IMR-90 (cell line): ENCODE results near the gene ACE2. TPM values are rescaled to one million over a fixed set of nuclear protein-coding genes. Genes with fewer than 3 reads are reported as not detected.

ENCODE experiments used
- ATAC-seq: fragments of 200-7000 bp; cut with Tn5 transposase; 2 replicates; pipeline ENCODE4 v1.9.1; 2020; ENCODE audit warnings: low read depth, mild to moderate bottlenecking, moderate library complexity
- BruUV-seq: library from RNA; stranded (reverse); fragments of 400-500 nt; replicated peaks from 2 replicates; lab custom pipeline; 2021; lab: Mats Ljungman, UMichigan
- CTCF ChIA-PET: fragments of 300-600 bp; formaldehyde crosslinking; extraction: SDS; loops from one replicate; lab custom pipeline; 2021; ENCODE audit warnings: antibody characterized with exemption; lab: Yijun Ruan, JAX
- POLR2A ChIA-PET: fragments of 300-600 bp; sonication (Branson Sonifier 250); formaldehyde crosslinking; loops from one replicate; lab custom pipeline; 2022; ENCODE audit warnings: antibody characterized with exemption; ENCODE audit not compliant: unreplicated experiment; lab: Charles Lee
- DNase-seq: peaks from one replicate; pipeline ENCODE4 v3.0.0; 2013
- H2AFZ ChIP-seq: replicated peaks from 2 replicates; pipeline ENCODE3; 2013; ENCODE audit warnings: low read length, mild to moderate bottlenecking; ENCODE audit not compliant: poor library complexity
- H2AK5ac ChIP-seq: 2 replicates; pipeline ENCODE4 v1.6.1; 2013; ENCODE audit warnings: low read depth, low read length, inconsistent platforms
- H2AK9ac ChIP-seq: replicated peaks from 2 replicates; pipeline ENCODE3; 2013; ENCODE audit warnings: mild to moderate bottlenecking, low read depth, low read length, moderate library complexity; ENCODE audit not compliant: poor library complexity
- H2BK120ac ChIP-seq: 2 replicates; pipeline ENCODE4 v1.6.1; 2013; ENCODE audit warnings: low read depth, low read length, inconsistent platforms
- H2BK15ac ChIP-seq: 3 replicates; pipeline ENCODE4 v1.6.1; 2013; ENCODE audit warnings: low read depth, low read length, inconsistent platforms
- H2BK20ac ChIP-seq: 2 replicates; pipeline ENCODE4 v1.6.1; 2013; ENCODE audit warnings: low read depth, mild to moderate bottlenecking, inconsistent platforms, low read length, moderate library complexity
- H2BK5ac ChIP-seq: 2 replicates; pipeline ENCODE4 v1.6.1; 2013; ENCODE audit warnings: mild to moderate bottlenecking, low read depth, low read length, inconsistent platforms; ENCODE audit not compliant: poor library complexity, severe bottlenecking
- H3K14ac ChIP-seq: replicated peaks from 2 replicates; pipeline ENCODE4 v1.6.1; 2013; ENCODE audit warnings: low read depth, low read length, inconsistent platforms
- H3K18ac ChIP-seq: 2 replicates; pipeline ENCODE4 v1.6.1; 2013; ENCODE audit warnings: low read depth, low read length, control low read depth
- H3K23ac ChIP-seq: 2 replicates; pipeline ENCODE4 v1.6.1; 2013; ENCODE audit warnings: low read depth, low read length, inconsistent platforms
- H3K27ac ChIP-seq: 2 replicates; pipeline ENCODE4 v1.5.1; 2013; ENCODE audit warnings: mild to moderate bottlenecking, control low read depth, low read length; ENCODE audit not compliant: insufficient read depth
- H3K27me3 ChIP-seq: 2 replicates; pipeline ENCODE4 v1.6.1; 2013; ENCODE audit warnings: low read length; ENCODE audit not compliant: control insufficient read depth, insufficient read depth
- H3K36me3 ChIP-seq: 2 replicates; pipeline ENCODE4 v1.6.1; 2013; ENCODE audit warnings: low read length, mixed read lengths; ENCODE audit not compliant: control insufficient read depth, insufficient read depth
- H3K4ac ChIP-seq: 2 replicates; pipeline ENCODE4 v1.6.1; 2013; ENCODE audit warnings: low read depth, low read length, inconsistent platforms
- H3K4me1 ChIP-seq: 2 replicates; pipeline ENCODE4 v1.6.1; 2013; ENCODE audit warnings: low read length, mixed read lengths; ENCODE audit not compliant: control insufficient read depth, insufficient read depth
- H3K4me2 ChIP-seq: 2 replicates; pipeline ENCODE4 v1.6.1; 2013; ENCODE audit warnings: low read depth, mild to moderate bottlenecking, control low read depth, low read length, moderate library complexity
- H3K4me3 ChIP-seq: 2 replicates; pipeline ENCODE4 v1.5.1; 2013; ENCODE audit warnings: low read depth, mild to moderate bottlenecking, control low read depth, low read length, moderate library complexity; ENCODE audit not compliant: insufficient read depth
- H3K56ac ChIP-seq: 2 replicates; pipeline ENCODE4 v1.6.1; 2013; ENCODE audit warnings: low read length, inconsistent platforms; ENCODE audit not compliant: insufficient read depth; ENCODE audit errors: extremely low read depth
- H3K79me1 ChIP-seq, 2 experiments: 2 replicates each; pipeline ENCODE4 v1.6.1; 2013; ENCODE audit warnings: low read length in 2 of 2, inconsistent platforms in 1 of 2, low read depth in 1 of 2
- H3K9ac ChIP-seq: 2 replicates; pipeline ENCODE4 v1.6.1; 2013; ENCODE audit warnings: low read depth, low read length, control low read depth
- H3K9me1 ChIP-seq: 2 replicates; pipeline ENCODE4 v1.6.1; 2013; ENCODE audit warnings: low read length, inconsistent platforms; ENCODE audit not compliant: insufficient read depth
- H3K9me3 ChIP-seq: 2 replicates; pipeline ENCODE4 v1.6.1; 2013; ENCODE audit warnings: low read length; ENCODE audit not compliant: control insufficient read depth, insufficient read depth
- H4K20me1 ChIP-seq: 2 replicates; pipeline ENCODE4 v1.6.1; 2013; ENCODE audit warnings: low read length, inconsistent platforms; ENCODE audit not compliant: insufficient read depth
- H4K5ac ChIP-seq: 2 replicates; pipeline ENCODE4 v1.6.1; 2013; ENCODE audit warnings: mild to moderate bottlenecking, low read depth, low read length, control low read depth
- H4K8ac ChIP-seq, 2 experiments: 2 replicates each; pipeline ENCODE4 v1.6.1; 2013; ENCODE audit warnings: low read depth in 2 of 2, low read length in 2 of 2, control low read depth in 1 of 2, inconsistent platforms in 1 of 2
- H4K91ac ChIP-seq: 2 replicates; pipeline ENCODE4 v1.6.1; 2013; ENCODE audit warnings: low read depth, low read length, inconsistent platforms; ENCODE audit not compliant: insufficient read depth
- CHD1 ChIP-seq: IDR thresholded peaks from 2 replicates; pipeline ENCODE4 v1.6.1; 2012; ENCODE audit warnings: low read depth, low read length, improper control_type of control experiment
- WGBS, 2 experiments: methylation state at CpG; one replicate each; pipeline versions ENCODE4 v1.1.5 to v1.1.7; 2013; ENCODE audit warnings: missing lambda C conversion rate in 2 of 2; ENCODE audit not compliant: insufficient read length in 1 of 2; ENCODE audit errors: extremely low coverage in 2 of 2; 5-methylcytosine and 5-hydroxymethylcytosine counted together
- dilution Hi-C: fragments of 300-500 bp; cut with HindIII; formaldehyde crosslinking; loops from one replicate; pipeline ENCODE4 v1.14.3; 2018; ENCODE audit warnings: low sequenced_read_pairs; ENCODE audit not compliant: unreplicated experiment
- in situ Hi-C: fragments of 300-500 bp; cut with MboI; formaldehyde crosslinking; loops from 3 replicates; pipeline ENCODE4 v1.14.3; 2019; ENCODE audit warnings: low sequenced_read_pairs, inconsistent platforms, mixed read lengths
- intact Hi-C: fragments of 100-400 bp; cut with micrococcal nuclease; formaldehyde crosslinking; loops from 2 replicates; pipeline ENCODE4 v1.10.0; 2022
- polyA plus RNA-seq, 3 experiments: library from polyadenylated mRNA; depleted of rRNA; stranded (reverse); fragments of >200 nt; gene quantifications; 2 replicates each; pipeline ENCODE4 v1.2.3, GENCODE V29; 2012; ENCODE audit warnings: low replicate concordance in 1 of 3
- total RNA-seq: library from RNA; depleted of rRNA; stranded (reverse); fragments of >200 nt; gene quantifications from 2 replicates; pipeline ENCODE4 v1.2.3, GENCODE V29; 2012

The ACE2 gene
- total and polyA plus RNA-seq, 2 of the 4 experiments (the other 2 are of a cell fraction) = not detected

- H2BK15ac ChIP-seq = no peak overlapping the region
- BruUV-seq = no TSS peak
- ATAC-seq (no peak), DNase-seq (no peak)
- WGBS, 2 experiments = no CpG with 5 or more reads among the region's 6 CpGs
- no peak overlapping the region for H4K91ac ChIP-seq
- no peak overlapping the region for H2AFZ ChIP-seq
- H3K56ac ChIP-seq = no peak overlapping the region
- no peak overlapping the region for H4K5ac ChIP-seq
- no peaks in the 10 kb centered on the region for H3K27me3 ChIP-seq
- H2BK120ac ChIP-seq = no peak overlapping the region
- TF ChIP-seq CHD1 = no peak
- no peaks in the 10 kb centered on the region for H4K20me1 ChIP-seq
- H3K14ac ChIP-seq = no peak overlapping the region
- H3K23ac ChIP-seq = no peak overlapping the region
- H3K9me3 ChIP-seq = no peaks in the 10 kb centered on the region
- ChIA-PET POLR2A (no interaction called here), CTCF (no interaction called here)
- no peaks in the 10 kb centered on the region for H3K79me1 ChIP-seq
- no peak overlapping the region for H2AK5ac ChIP-seq
- H3K4me3 ChIP-seq = no peak overlapping the region
- H2BK20ac ChIP-seq = no peak overlapping the region
- no peaks in the 10 kb centered on the region for H3K4me1 ChIP-seq
- dilution Hi-C loops (no loop called here), in situ Hi-C loops (no loop called here), intact Hi-C loops (no loop called here)
- no peak overlapping the region for H3K9ac ChIP-seq
- no peak overlapping the region for H2BK5ac ChIP-seq
- no peak overlapping the region for H2AK9ac ChIP-seq
- H3K9me1 ChIP-seq = no peaks in the 10 kb centered on the region
- H3K4ac ChIP-seq = no peak overlapping the region
- no peak overlapping the region for H3K27ac ChIP-seq
- no peaks in the 10 kb centered on the region for H3K36me3 ChIP-seq
- H4K8ac ChIP-seq = no peak overlapping the region
- no peak overlapping the region for H3K4me2 ChIP-seq
- H3K18ac ChIP-seq = no peak overlapping the region
Observed at GRCh38 chrX:15617111-15617510, 16.4 kb upstream of the ACE2 start.
